HG03571 (cell line): Measurements from ENCODE around the gene TCP11X1.
"Not testable (repeated sequence)": the region's sequence is repeated elsewhere in the genome, so short reads cannot be mapped to it uniquely, and the experiment has no call there.

ENCODE experiments used
- ATAC-seq: cut with Tn5 transposase; IDR thresholded peaks from one replicate; pipeline ENCODE4 v1.9.1; 2021; ENCODE audit not compliant: unreplicated experiment

Gene TCP11X1

GRCh38 chrX:102214986-102215385, at the start of gene TCP11X1:
TCP11X1 (plus strand) TSS chrX:102215301.
- not testable (repeated sequence) for ATAC-seq

- no peak for ATAC-seq
Observed at GRCh38 chrX:102185967-102186720, 29.0 kb upstream of the TCP11X1 start.

- not testable (repeated sequence) for ATAC-seq
Observed at GRCh38 chrX:102207940-102208339, 7.2 kb upstream of the TCP11X1 start.

DNA sequence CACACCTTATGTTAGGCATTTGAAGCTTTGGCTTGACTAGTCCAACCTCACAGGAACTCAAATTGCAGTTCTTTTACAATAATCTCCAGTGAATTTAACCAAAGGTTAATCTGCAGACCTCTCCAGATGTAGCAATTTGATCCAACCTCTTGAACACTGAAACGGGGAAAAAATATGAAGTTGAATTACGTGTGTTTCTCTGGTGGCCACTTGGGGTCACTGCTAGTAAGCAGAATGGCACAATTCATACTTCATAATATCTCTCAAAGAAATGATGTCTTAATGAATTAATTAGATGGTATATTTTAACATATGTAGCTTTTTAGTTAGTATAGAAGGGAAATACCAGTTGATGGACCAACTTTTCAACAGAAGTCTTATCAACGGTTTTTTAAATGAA, 1.4 kb downstream of the TCP11X1 start:
- not testable (repeated sequence) for ATAC-seq

DNA sequence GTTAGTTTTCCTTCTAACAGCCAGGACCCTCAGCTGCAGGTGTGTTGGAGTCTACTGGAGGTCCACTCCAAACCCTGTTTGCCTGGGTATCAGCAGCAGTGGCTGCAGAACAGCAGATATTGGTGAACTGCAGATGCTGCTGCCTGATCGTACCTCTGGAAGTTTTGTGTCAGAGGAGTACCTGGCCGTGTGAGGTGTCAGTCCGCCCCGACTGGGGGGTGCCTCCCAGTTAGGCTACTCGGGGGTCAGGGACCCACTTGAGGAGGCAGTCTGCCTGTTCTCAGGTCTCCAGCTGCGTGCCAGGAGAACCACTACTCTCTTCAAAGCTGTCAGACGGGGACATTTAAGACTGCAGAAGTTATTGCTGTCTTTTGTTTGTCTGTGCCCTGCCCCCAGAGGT, 20.6 kb downstream of the TCP11X1 start:
- ATAC-seq = not testable (repeated sequence)

GRCh38 chrX:102240265-102240664, 25.2 kb downstream of the TCP11X1 start:
- not testable (repeated sequence) for ATAC-seq

- not testable (repeated sequence) for ATAC-seq
Observed at GRCh38 chrX:102246893-102247292, 31.8 kb downstream of the TCP11X1 start, which contains the start of gene NXF2. NXF2 (plus strand) TSS chrX:102247167; CDS start chrX:102307079, 59,912 bp downstream.

DNA sequence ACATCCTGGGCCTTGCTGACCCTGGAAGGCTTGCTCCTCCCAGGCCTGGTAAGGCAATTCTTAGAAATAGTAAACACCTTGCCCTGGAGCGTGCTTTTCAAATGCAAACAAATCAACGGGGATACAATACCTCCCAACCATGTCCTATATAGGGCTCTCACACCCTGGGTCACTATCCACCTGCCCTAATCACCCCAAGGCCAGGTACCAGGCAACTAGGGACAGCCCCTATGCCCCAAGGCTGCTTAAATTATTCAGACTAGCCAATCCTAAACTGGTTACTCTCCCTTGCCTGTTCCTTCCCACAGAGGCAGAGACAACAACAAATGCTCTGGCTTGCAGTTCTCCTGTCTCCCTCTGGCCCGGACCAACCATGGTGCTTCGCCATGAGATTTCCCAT, 57.1 kb downstream of the TCP11X1 start:
- not testable (repeated sequence) for ATAC-seq
